ENCODE results near the gene RAB9B. TPM values are rescaled to one million over a fixed set of nuclear protein-coding genes. Genes with fewer than 3 reads are reported as not detected.

The RAB9B gene
- polyA plus RNA-seq, 1 experiment, result 0.71 TPM

DNA sequence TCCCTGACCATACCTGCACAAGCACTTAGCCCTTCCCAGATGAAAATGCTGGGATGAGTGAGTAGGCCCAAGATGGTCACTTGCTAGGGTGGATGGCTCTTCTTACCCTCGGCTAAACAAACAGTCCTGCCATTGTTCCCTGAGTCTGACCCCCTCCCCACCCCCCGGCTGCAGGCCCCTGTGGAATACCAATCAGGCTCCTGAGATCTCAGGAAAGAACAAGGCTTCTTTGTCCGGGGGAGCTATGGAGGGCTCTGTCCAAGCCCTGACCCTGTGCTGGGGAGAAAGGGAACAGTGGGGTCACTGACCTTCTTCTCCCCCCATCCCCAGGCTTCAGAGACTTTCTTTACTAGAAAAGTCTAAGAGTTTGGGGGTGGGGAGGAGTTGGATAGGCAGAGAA, 49.4 kb downstream of the RAB9B start:
- Histone ChIP-seq H3K4me3 (ENCODE audit: low read depth, low read length) (no peak overlapping the region), H3K27me3 (ENCODE audit: control insufficient read depth, insufficient read depth, low read length) (peaks cover 4% of the 10 kb centered on the region), H3K9me3 (ENCODE audit: control insufficient read depth, insufficient read depth, low read length) (no peaks in the 10 kb centered on the region), H3K27ac (ENCODE audit: low read depth, low read length) (no peak overlapping the region)
- ChIA-PET CTCF (no interaction called here), POLR2A (no interaction called here)
- TF ChIP-seq, protein P1, sequence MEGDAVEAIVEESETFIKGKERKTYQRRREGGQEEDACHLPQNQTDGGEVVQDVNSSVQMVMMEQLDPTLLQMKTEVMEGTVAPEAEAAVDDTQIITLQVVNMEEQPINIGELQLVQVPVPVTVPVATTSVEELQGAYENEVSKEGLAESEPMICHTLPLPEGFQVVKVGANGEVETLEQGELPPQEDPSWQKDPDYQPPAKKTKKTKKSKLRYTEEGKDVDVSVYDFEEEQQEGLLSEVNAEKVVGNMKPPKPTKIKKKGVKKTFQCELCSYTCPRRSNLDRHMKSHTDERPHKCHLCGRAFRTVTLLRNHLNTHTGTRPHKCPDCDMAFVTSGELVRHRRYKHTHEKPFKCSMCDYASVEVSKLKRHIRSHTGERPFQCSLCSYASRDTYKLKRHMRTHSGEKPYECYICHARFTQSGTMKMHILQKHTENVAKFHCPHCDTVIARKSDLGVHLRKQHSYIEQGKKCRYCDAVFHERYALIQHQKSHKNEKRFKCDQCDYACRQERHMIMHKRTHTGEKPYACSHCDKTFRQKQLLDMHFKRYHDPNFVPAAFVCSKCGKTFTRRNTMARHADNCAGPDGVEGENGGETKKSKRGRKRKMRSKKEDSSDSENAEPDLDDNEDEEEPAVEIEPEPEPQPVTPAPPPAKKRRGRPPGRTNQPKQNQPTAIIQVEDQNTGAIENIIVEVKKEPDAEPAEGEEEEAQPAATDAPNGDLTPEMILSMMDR (IDR thresholded peaks at IDR 0.05; ENCODE audit: low read depth, low read length), result no peak
- DNase-seq (ENCODE audit: low read depth, low spot score), result no peak

DNA sequence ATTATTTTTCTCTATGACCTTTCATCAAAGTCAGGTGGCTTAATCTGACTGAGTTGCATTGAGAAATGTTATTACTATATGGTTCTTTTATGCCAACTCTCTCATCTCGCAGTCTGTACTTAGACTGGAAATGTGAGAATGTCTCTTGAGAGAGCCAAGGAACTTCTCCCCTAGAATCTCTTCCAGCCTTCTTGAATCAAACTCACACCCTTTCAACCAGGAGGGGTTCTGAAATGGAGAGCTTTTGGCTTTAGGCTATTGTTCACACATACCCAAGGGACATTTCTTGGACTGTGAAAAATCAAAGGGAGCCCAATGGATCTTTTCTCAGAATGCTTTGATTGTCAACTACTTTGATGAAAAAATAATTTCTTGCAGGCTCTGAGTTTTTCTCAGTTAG, 50.4 kb downstream of the RAB9B start:
- H3K27me3 ChIP-seq (ENCODE audit: control insufficient read depth, insufficient read depth, low read length), result peaks cover 4% of the 10 kb centered on the region
- no peak for DNase-seq (ENCODE audit: low read depth, low spot score)
- H3K27ac ChIP-seq (ENCODE audit: low read depth, low read length), result no peak overlapping the region
- CTCF ChIA-PET, result no interaction called here
- no peaks in the 10 kb centered on the region for H3K9me3 ChIP-seq (ENCODE audit: control insufficient read depth, insufficient read depth, low read length)
- TF ChIP-seq, protein P1 (IDR thresholded peaks at IDR 0.05; ENCODE audit: low read depth, low read length), result no peak
- POLR2A ChIA-PET, result no interaction called here
- no peak overlapping the region for H3K4me3 ChIP-seq (ENCODE audit: low read depth, low read length)

DNA sequence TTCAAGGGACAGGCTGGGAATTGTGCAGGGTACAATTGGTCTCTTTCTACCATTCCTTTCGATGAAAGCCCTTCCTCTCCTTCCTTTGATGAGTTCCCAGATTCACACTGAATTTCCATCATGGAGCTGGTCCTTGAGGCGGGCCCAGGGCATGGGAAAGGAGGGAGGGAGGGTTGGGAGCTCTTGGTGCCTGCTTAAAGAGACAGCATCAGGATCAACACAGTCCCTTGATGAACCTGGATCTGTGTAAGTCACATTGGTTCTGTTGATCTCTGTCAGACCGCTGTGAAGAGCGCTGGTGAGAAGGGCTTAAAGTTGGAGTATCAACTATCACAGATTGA, 51.0 kb downstream of the RAB9B start:
- ChIA-PET POLR2A (no interaction called here), CTCF (no interaction called here)
- no peak for DNase-seq (ENCODE audit: low read depth, low spot score)
- H3K9me3 ChIP-seq (ENCODE audit: control insufficient read depth, insufficient read depth, low read length), result no peaks in the 10 kb centered on the region
- peaks cover 4% of the 10 kb centered on the region for H3K27me3 ChIP-seq (ENCODE audit: control insufficient read depth, insufficient read depth, low read length)
- H3K4me3 ChIP-seq (ENCODE audit: low read depth, low read length), result no peak overlapping the region
- no peak overlapping the region for H3K27ac ChIP-seq (ENCODE audit: low read depth, low read length)
- TF ChIP-seq, protein P1 (IDR thresholded peaks at IDR 0.05; ENCODE audit: low read depth, low read length), result no peak

DNA sequence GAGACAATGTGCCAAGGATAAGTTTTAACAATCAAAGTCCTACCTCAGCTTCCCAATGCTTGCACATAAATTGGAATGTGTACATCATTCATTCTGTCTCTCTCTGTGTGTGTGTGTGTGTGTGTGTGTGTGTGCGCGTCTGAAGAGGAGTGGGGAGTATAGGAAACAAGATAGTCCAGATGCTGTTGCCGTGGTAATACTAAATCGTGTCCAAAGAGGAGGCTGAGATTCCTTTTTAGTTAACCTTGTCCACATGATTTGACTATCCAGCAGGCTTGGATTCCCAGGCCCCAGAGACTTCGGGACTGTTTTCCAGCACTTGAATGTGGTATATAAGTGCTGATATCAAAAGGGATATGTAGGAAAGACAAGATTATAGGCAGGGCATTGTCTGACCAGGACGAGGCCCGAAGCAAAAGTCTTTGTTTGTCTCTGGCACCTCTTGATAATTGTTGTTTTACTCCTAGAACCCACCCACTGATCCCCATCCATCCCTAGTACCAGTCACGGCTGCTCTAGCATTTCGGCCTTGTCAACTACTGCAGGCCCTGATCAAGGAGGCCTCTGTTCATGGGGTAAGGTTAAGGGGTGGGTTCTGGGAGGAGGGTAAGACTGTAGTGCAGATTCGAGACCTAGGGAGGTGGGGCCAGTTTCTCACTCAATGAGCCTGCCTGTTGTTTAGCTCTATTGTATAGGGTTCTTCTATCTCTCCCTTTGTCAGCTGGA, 51.6 kb downstream of the RAB9B start:
- no peak overlapping the region for H3K27ac ChIP-seq (ENCODE audit: low read depth, low read length)
- DNase-seq (ENCODE audit: low read depth, low spot score), result no peak
- H3K4me3 ChIP-seq (ENCODE audit: low read depth, low read length), result no peak overlapping the region
- TF ChIP-seq, protein P1 (IDR thresholded peaks at IDR 0.05; ENCODE audit: low read depth, low read length), result no peak
- no peaks in the 10 kb centered on the region for H3K9me3 ChIP-seq (ENCODE audit: control insufficient read depth, insufficient read depth, low read length)
- H3K27me3 ChIP-seq (ENCODE audit: control insufficient read depth, insufficient read depth, low read length), result peaks cover 4% of the 10 kb centered on the region
- CTCF ChIA-PET, result no interaction called here
- POLR2A ChIA-PET, result no interaction called here

DNA sequence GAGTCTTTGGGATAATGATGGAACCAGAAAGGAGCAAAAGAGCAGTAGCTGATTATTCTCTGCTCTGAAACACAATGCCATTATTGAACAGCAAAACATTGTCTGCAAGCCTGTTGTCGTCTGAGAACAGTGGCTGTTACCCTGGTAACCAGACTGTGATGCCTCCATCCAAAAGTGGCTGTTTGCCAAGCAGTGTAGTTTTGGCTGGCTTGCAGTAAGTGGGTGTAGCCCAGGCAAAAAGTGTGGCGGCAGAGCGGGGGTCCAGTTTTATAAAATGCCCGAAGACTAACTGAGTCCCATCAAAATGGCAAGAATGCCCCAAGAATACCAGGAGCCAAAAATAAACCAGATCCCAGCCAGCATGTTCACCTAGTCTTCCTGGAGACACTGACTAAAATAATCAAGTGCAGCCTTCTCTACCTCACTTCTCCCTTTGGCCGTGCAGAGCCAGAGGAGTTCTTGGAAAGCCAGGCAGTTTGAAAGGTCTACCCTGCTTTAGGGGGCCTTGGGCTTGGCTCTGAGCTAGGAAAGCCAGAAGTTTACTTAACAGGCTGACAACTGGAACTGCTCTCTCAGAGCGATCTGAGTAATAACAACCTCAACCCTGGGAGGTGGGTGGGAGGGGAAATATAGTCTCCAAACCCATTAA, 52.8 kb downstream of the RAB9B start:
- no peak overlapping the region for H3K27ac ChIP-seq (ENCODE audit: low read depth, low read length)
- DNase-seq (ENCODE audit: low read depth, low spot score), result no peak
- POLR2A ChIA-PET, result no interaction called here
- peaks cover 4% of the 10 kb centered on the region for H3K27me3 ChIP-seq (ENCODE audit: control insufficient read depth, insufficient read depth, low read length)
- TF ChIP-seq, protein P1 (IDR thresholded peaks at IDR 0.05; ENCODE audit: low read depth, low read length), result no peak
- CTCF ChIA-PET, result no interaction called here
- no peak overlapping the region for H3K4me3 ChIP-seq (ENCODE audit: low read depth, low read length)
- H3K9me3 ChIP-seq (ENCODE audit: control insufficient read depth, insufficient read depth, low read length), result no peaks in the 10 kb centered on the region

All from AG04450 (cell line).